H9 (cell line): ENCODE measurements around the gene QRICH2. TPM values are rescaled to one million over a fixed set of nuclear protein-coding genes. Genes with fewer than 3 reads are reported as not detected.

Experiments
- DNase-seq: peaks from one replicate; pipeline ENCODE4 v3.0.0-alpha.2; 2017
- H2AFZ ChIP-seq: one replicate; pipeline ENCODE4 v1.6.1; 2013; ENCODE audit warnings: mild to moderate bottlenecking, low read length, control low read depth, moderate library complexity
- H2AK5ac ChIP-seq: 2 replicates; pipeline ENCODE4 v1.6.1; 2013; ENCODE audit warnings: low read length, control low read depth, mixed read lengths; ENCODE audit not compliant: insufficient read length
- H2BK120ac ChIP-seq: one replicate; pipeline ENCODE4 v1.6.1; 2013; ENCODE audit warnings: low read depth, mild to moderate bottlenecking, low read length, control low read depth, inconsistent platforms; ENCODE audit not compliant: poor library complexity, severe bottlenecking
- H2BK12ac ChIP-seq: 2 replicates; pipeline ENCODE4 v1.6.1; 2013; ENCODE audit warnings: low read length, control low read depth, mixed read lengths, low read depth; ENCODE audit not compliant: insufficient read length
- H2BK15ac ChIP-seq: 2 replicates; pipeline ENCODE4 v1.6.1; 2013; ENCODE audit warnings: low read depth, low read length, control low read depth
- H2BK20ac ChIP-seq: one replicate; pipeline ENCODE4 v1.6.1; 2013; ENCODE audit warnings: low read depth, mild to moderate bottlenecking, low read length, control low read depth, inconsistent platforms; ENCODE audit not compliant: poor library complexity, severe bottlenecking
- H2BK5ac ChIP-seq: 2 replicates; pipeline ENCODE4 v1.6.1; 2013; ENCODE audit warnings: low read length, control low read depth, mixed read lengths; ENCODE audit not compliant: insufficient read length
- H3K14ac ChIP-seq: 2 replicates; pipeline ENCODE4 v1.6.1; 2013; ENCODE audit warnings: low read length, control low read depth; ENCODE audit not compliant: insufficient read depth
- H3K18ac ChIP-seq: 2 replicates; pipeline ENCODE4 v1.6.1; 2013; ENCODE audit warnings: low read depth, mild to moderate bottlenecking, mixed read lengths, low read length, control low read depth; ENCODE audit not compliant: insufficient read length
- H3K23ac ChIP-seq: 2 replicates; pipeline ENCODE4 v1.6.1; 2013; ENCODE audit warnings: low read length, control low read depth, mixed read lengths, low read depth; ENCODE audit not compliant: insufficient read length
- H3K23me2 ChIP-seq: 2 replicates; pipeline ENCODE4 v1.6.1; 2013; ENCODE audit warnings: low read depth, mild to moderate bottlenecking, mixed read lengths, low read length, control low read depth; ENCODE audit not compliant: insufficient read length, poor library complexity, severe bottlenecking
- H3K27ac ChIP-seq: 2 replicates; pipeline ENCODE4 v1.5.1; 2013; ENCODE audit warnings: low read length, control low read depth, mixed read lengths, low read depth; ENCODE audit not compliant: insufficient read length
- H3K27me3 ChIP-seq: 2 replicates; pipeline ENCODE4 v1.6.1; 2013; ENCODE audit warnings: low read length, control low read depth, inconsistent platforms; ENCODE audit not compliant: insufficient read depth
- H3K4ac ChIP-seq: 2 replicates; pipeline ENCODE4 v1.6.1; 2013; ENCODE audit warnings: low read depth, mild to moderate bottlenecking, control low read depth, inconsistent platforms, low read length, moderate library complexity
- H3K4me1 ChIP-seq: 2 replicates; pipeline ENCODE4 v1.6.1; 2013; ENCODE audit warnings: low read length, control low read depth, inconsistent platforms; ENCODE audit not compliant: insufficient read depth
- H3K4me2 ChIP-seq: 2 replicates; pipeline ENCODE4 v1.6.1; 2013; ENCODE audit warnings: low read length, control low read depth, mixed read lengths; ENCODE audit not compliant: insufficient read length, insufficient read depth
- H3K56ac ChIP-seq: 2 replicates; pipeline ENCODE4 v1.6.1; 2013; ENCODE audit warnings: low read depth, mild to moderate bottlenecking, mixed read lengths, low read length, control low read depth; ENCODE audit not compliant: insufficient read length
- H3K79me1 ChIP-seq: 2 replicates; pipeline ENCODE4 v1.6.1; 2013; ENCODE audit warnings: low read depth, mild to moderate bottlenecking, moderate library complexity, low read length, control low read depth, inconsistent platforms; ENCODE audit not compliant: insufficient read depth, poor library complexity, severe bottlenecking
- H3K79me2 ChIP-seq: 2 replicates; pipeline ENCODE4 v1.6.1; 2013; ENCODE audit warnings: low read length, control low read depth, inconsistent platforms; ENCODE audit not compliant: insufficient read depth
- H3K9ac ChIP-seq: 2 replicates; pipeline ENCODE4 v1.6.1; 2013; ENCODE audit warnings: low read length, control low read depth, mixed read lengths; ENCODE audit not compliant: insufficient read length; ENCODE audit errors: extremely low read depth
- H3K9me3 ChIP-seq: one replicate; pipeline ENCODE4 v1.6.1; 2013; ENCODE audit warnings: low read depth, low read length, inconsistent platforms; ENCODE audit not compliant: control insufficient read depth
- H3T11ph ChIP-seq: one replicate; pipeline ENCODE4 v1.6.1; 2013; ENCODE audit warnings: mild to moderate bottlenecking, low read length, control low read depth, inconsistent platforms
- H4K20me1 ChIP-seq: one replicate; pipeline ENCODE4 v1.6.1; 2013; ENCODE audit not compliant: control insufficient read depth, insufficient read length, insufficient read depth
- H4K5ac ChIP-seq: 2 replicates; pipeline ENCODE4 v1.6.1; 2013; ENCODE audit warnings: low read depth, mild to moderate bottlenecking, mixed read lengths, low read length, control low read depth; ENCODE audit not compliant: insufficient read length
- H4K8ac ChIP-seq: replicated peaks from 2 replicates; pipeline ENCODE4 v1.6.1; 2013; ENCODE audit warnings: low read length, control low read depth, mixed read lengths, low read depth; ENCODE audit not compliant: insufficient read length
- H4K91ac ChIP-seq: 2 replicates; pipeline ENCODE4 v1.6.1; 2013; ENCODE audit warnings: low read depth, mild to moderate bottlenecking, moderate library complexity, mixed read lengths, low read length, control low read depth; ENCODE audit not compliant: insufficient read length
- H3K27ac Mint-ChIP-seq, 3 experiments: 2 replicates in 2 of 3; 3 replicates in 1 of 3; pipeline ENCODE4 v1.8.0; 2020 to 2021; ENCODE audit warnings: mixed read lengths in 3 of 3, mild to moderate bottlenecking in 1 of 3, moderate library complexity in 1 of 3
- H3K27me3 Mint-ChIP-seq: 2 replicates; pipeline ENCODE4 v1.8.0; 2021; ENCODE audit warnings: low read depth, mild to moderate bottlenecking, moderate library complexity, mixed read lengths
- H3K36me3 Mint-ChIP-seq, 3 experiments: 2 replicates in 2 of 3; 3 replicates in 1 of 3; pipeline ENCODE4 v1.8.0; 2020 to 2021; ENCODE audit warnings: low read depth in 3 of 3, mixed read lengths in 3 of 3; ENCODE audit not compliant: insufficient read depth in 1 of 3
- H3K4me1 Mint-ChIP-seq, 2 experiments: 2 replicates each; pipeline ENCODE4 v1.8.0; 2020; ENCODE audit warnings: mixed read lengths in 2 of 2
- H3K4me3 Mint-ChIP-seq, 2 experiments: 2 replicates in 1 of 2; 3 replicates in 1 of 2; pipeline ENCODE4 v1.8.0; 2020 to 2021; ENCODE audit warnings: mild to moderate bottlenecking in 2 of 2, mixed read lengths in 2 of 2, moderate library complexity in 1 of 2
- H3K9me3 Mint-ChIP-seq, 2 experiments: 2 replicates in 1 of 2; 3 replicates in 1 of 2; pipeline ENCODE4 v1.8.0; 2020; ENCODE audit warnings: mild to moderate bottlenecking in 2 of 2, mixed read lengths in 2 of 2, moderate library complexity in 1 of 2
- CTCF ChIP-seq: fragments of 200-600 bp; sonication (generic); conservative IDR thresholded peaks from 3 replicates; pipeline ENCODE4 v1.8.0; 2021; ENCODE audit warnings: antibody characterized with exemption, mild to moderate bottlenecking
- WGBS: extraction: QIAGEN DNeasy Blood & Tissue Kit; methylation state at CpG from one replicate; pipeline ENCODE4 v1.1.7; 2013; ENCODE audit warnings: missing lambda C conversion rate, low lambda C conversion rate, mixed read lengths; ENCODE audit not compliant: insufficient read length; ENCODE audit errors: extremely low coverage; 5-methylcytosine and 5-hydroxymethylcytosine counted together
- total RNA-seq: library from RNA; stranded (reverse); gene quantifications from 2 replicates; pipeline ENCODE4 v1.2.1, GENCODE V29; 2021

The QRICH2 gene
- total RNA-seq, 1 experiment from 2014 or later: 3.2 TPM

- H3K27ac ChIP-seq: no peak overlapping the region
- no peak overlapping the region for H2AFZ ChIP-seq
- H3K27me3 Mint-ChIP-seq: no peaks in the 10 kb centered on the region
Measured at GRCh38 chr17:76261421-76262215, 46.5 kb downstream of the QRICH2 start.

More at GRCh38 chr17:76261421-76262215, 46.5 kb downstream of the QRICH2 start:
- Histone ChIP-seq H3K56ac (no peak overlapping the region), H3K4me2 (no peak overlapping the region), H4K5ac (no peak overlapping the region), H4K20me1 (no peaks in the 10 kb centered on the region), H3K79me1 (peaks cover 2% of the 10 kb centered on the region), H3K14ac (no peak overlapping the region; the same call in 1 of the 2 replicates), H3T11ph (no peak overlapping the region), H3K18ac (no peak overlapping the region), H2BK5ac (no peak overlapping the region), H3K9me3 (no peaks in the 10 kb centered on the region), H3K27me3 (no peaks in the 10 kb centered on the region), H2AK5ac (no peak overlapping the region), H3K23ac (no peak overlapping the region), H2BK15ac (no peak overlapping the region), H2BK12ac (no peak overlapping the region), H3K4ac (no peak overlapping the region), H4K8ac (no peak overlapping the region), H2BK120ac (no peak overlapping the region), H3K23me2 (peaks cover 4% of the 10 kb centered on the region), H3K79me2 (no peaks in the 10 kb centered on the region), H4K91ac (no peak overlapping the region), H3K4me1 (0 out of 2 replicates have a peak, but pooled peaks cover under 1% of the 10 kb centered on the region), H2BK20ac (no peak overlapping the region), H3K9ac (no peak overlapping the region)
- peaks cover 0 to 3% (median 0%) of the 10 kb centered on the region in 3 experiments; a peak in 2 of 7 replicates for H3K36me3 Mint-ChIP-seq
- peaks cover 0 to 2% of the 10 kb centered on the region in 2 experiments; a peak in 1 of 5 replicates for H3K9me3 Mint-ChIP-seq
- WGBS: no CpG with 5 or more reads among the region's 23 CpGs
- no peak overlapping the region for H3K27ac Mint-ChIP-seq
- DNase-seq: no peak
- no peak for TF ChIP-seq CTCF
- peaks cover 18 to 24% of the 10 kb centered on the region in 2 experiments for H3K4me1 Mint-ChIP-seq
- no peak overlapping the region for H3K4me3 Mint-ChIP-seq
